H9 (cell line): ENCODE data around the gene SEMA3A. TPM values are rescaled to one million over a fixed set of nuclear protein-coding genes. Genes with fewer than 3 reads are reported as not detected.

Experiments used
- DNase-seq: peaks from one replicate; pipeline ENCODE4 v3.0.0-alpha.2; 2017
- H2AFZ ChIP-seq: one replicate; pipeline ENCODE4 v1.6.1; 2013; ENCODE audit warnings: mild to moderate bottlenecking, low read length, control low read depth, moderate library complexity
- H2AK5ac ChIP-seq: 2 replicates; pipeline ENCODE4 v1.6.1; 2013; ENCODE audit warnings: low read length, control low read depth, mixed read lengths; ENCODE audit not compliant: insufficient read length
- H2BK120ac ChIP-seq: one replicate; pipeline ENCODE4 v1.6.1; 2013; ENCODE audit warnings: low read depth, mild to moderate bottlenecking, low read length, control low read depth, inconsistent platforms; ENCODE audit not compliant: poor library complexity, severe bottlenecking
- H2BK12ac ChIP-seq: 2 replicates; pipeline ENCODE4 v1.6.1; 2013; ENCODE audit warnings: low read length, control low read depth, mixed read lengths, low read depth; ENCODE audit not compliant: insufficient read length
- H2BK15ac ChIP-seq: 2 replicates; pipeline ENCODE4 v1.6.1; 2013; ENCODE audit warnings: low read depth, low read length, control low read depth
- H2BK20ac ChIP-seq: one replicate; pipeline ENCODE4 v1.6.1; 2013; ENCODE audit warnings: low read depth, mild to moderate bottlenecking, low read length, control low read depth, inconsistent platforms; ENCODE audit not compliant: poor library complexity, severe bottlenecking
- H2BK5ac ChIP-seq: 2 replicates; pipeline ENCODE4 v1.6.1; 2013; ENCODE audit warnings: low read length, control low read depth, mixed read lengths; ENCODE audit not compliant: insufficient read length
- H3K14ac ChIP-seq: 2 replicates; pipeline ENCODE4 v1.6.1; 2013; ENCODE audit warnings: low read length, control low read depth; ENCODE audit not compliant: insufficient read depth
- H3K18ac ChIP-seq: 2 replicates; pipeline ENCODE4 v1.6.1; 2013; ENCODE audit warnings: low read depth, mild to moderate bottlenecking, mixed read lengths, low read length, control low read depth; ENCODE audit not compliant: insufficient read length
- H3K23ac ChIP-seq: 2 replicates; pipeline ENCODE4 v1.6.1; 2013; ENCODE audit warnings: low read length, control low read depth, mixed read lengths, low read depth; ENCODE audit not compliant: insufficient read length
- H3K23me2 ChIP-seq: 2 replicates; pipeline ENCODE4 v1.6.1; 2013; ENCODE audit warnings: low read depth, mild to moderate bottlenecking, mixed read lengths, low read length, control low read depth; ENCODE audit not compliant: insufficient read length, poor library complexity, severe bottlenecking
- H3K27ac ChIP-seq: 2 replicates; pipeline ENCODE4 v1.5.1; 2013; ENCODE audit warnings: low read length, control low read depth, mixed read lengths, low read depth; ENCODE audit not compliant: insufficient read length
- H3K27me3 ChIP-seq: 2 replicates; pipeline ENCODE4 v1.6.1; 2013; ENCODE audit warnings: low read length, control low read depth, inconsistent platforms; ENCODE audit not compliant: insufficient read depth
- H3K4ac ChIP-seq: 2 replicates; pipeline ENCODE4 v1.6.1; 2013; ENCODE audit warnings: low read depth, mild to moderate bottlenecking, control low read depth, inconsistent platforms, low read length, moderate library complexity
- H3K4me1 ChIP-seq: 2 replicates; pipeline ENCODE4 v1.6.1; 2013; ENCODE audit warnings: low read length, control low read depth, inconsistent platforms; ENCODE audit not compliant: insufficient read depth
- H3K4me2 ChIP-seq: 2 replicates; pipeline ENCODE4 v1.6.1; 2013; ENCODE audit warnings: low read length, control low read depth, mixed read lengths; ENCODE audit not compliant: insufficient read length, insufficient read depth
- H3K56ac ChIP-seq: 2 replicates; pipeline ENCODE4 v1.6.1; 2013; ENCODE audit warnings: low read depth, mild to moderate bottlenecking, mixed read lengths, low read length, control low read depth; ENCODE audit not compliant: insufficient read length
- H3K79me1 ChIP-seq: 2 replicates; pipeline ENCODE4 v1.6.1; 2013; ENCODE audit warnings: low read depth, mild to moderate bottlenecking, moderate library complexity, low read length, control low read depth, inconsistent platforms; ENCODE audit not compliant: insufficient read depth, poor library complexity, severe bottlenecking
- H3K79me2 ChIP-seq: 2 replicates; pipeline ENCODE4 v1.6.1; 2013; ENCODE audit warnings: low read length, control low read depth, inconsistent platforms; ENCODE audit not compliant: insufficient read depth
- H3K9ac ChIP-seq: 2 replicates; pipeline ENCODE4 v1.6.1; 2013; ENCODE audit warnings: low read length, control low read depth, mixed read lengths; ENCODE audit not compliant: insufficient read length; ENCODE audit errors: extremely low read depth
- H3K9me3 ChIP-seq: one replicate; pipeline ENCODE4 v1.6.1; 2013; ENCODE audit warnings: low read depth, low read length, inconsistent platforms; ENCODE audit not compliant: control insufficient read depth
- H3T11ph ChIP-seq: one replicate; pipeline ENCODE4 v1.6.1; 2013; ENCODE audit warnings: mild to moderate bottlenecking, low read length, control low read depth, inconsistent platforms
- H4K20me1 ChIP-seq: one replicate; pipeline ENCODE4 v1.6.1; 2013; ENCODE audit not compliant: control insufficient read depth, insufficient read length, insufficient read depth
- H4K5ac ChIP-seq: 2 replicates; pipeline ENCODE4 v1.6.1; 2013; ENCODE audit warnings: low read depth, mild to moderate bottlenecking, mixed read lengths, low read length, control low read depth; ENCODE audit not compliant: insufficient read length
- H4K8ac ChIP-seq: replicated peaks from 2 replicates; pipeline ENCODE4 v1.6.1; 2013; ENCODE audit warnings: low read length, control low read depth, mixed read lengths, low read depth; ENCODE audit not compliant: insufficient read length
- H4K91ac ChIP-seq: 2 replicates; pipeline ENCODE4 v1.6.1; 2013; ENCODE audit warnings: low read depth, mild to moderate bottlenecking, moderate library complexity, mixed read lengths, low read length, control low read depth; ENCODE audit not compliant: insufficient read length
- H3K27ac Mint-ChIP-seq, 3 experiments: 2 replicates in 2 of 3; 3 replicates in 1 of 3; pipeline ENCODE4 v1.8.0; 2020 to 2021; ENCODE audit warnings: mixed read lengths in 3 of 3, mild to moderate bottlenecking in 1 of 3, moderate library complexity in 1 of 3
- H3K27me3 Mint-ChIP-seq: 2 replicates; pipeline ENCODE4 v1.8.0; 2021; ENCODE audit warnings: low read depth, mild to moderate bottlenecking, moderate library complexity, mixed read lengths
- H3K36me3 Mint-ChIP-seq, 3 experiments: 2 replicates in 2 of 3; 3 replicates in 1 of 3; pipeline ENCODE4 v1.8.0; 2020 to 2021; ENCODE audit warnings: low read depth in 3 of 3, mixed read lengths in 3 of 3; ENCODE audit not compliant: insufficient read depth in 1 of 3
- H3K4me1 Mint-ChIP-seq, 2 experiments: 2 replicates each; pipeline ENCODE4 v1.8.0; 2020; ENCODE audit warnings: mixed read lengths in 2 of 2
- H3K4me3 Mint-ChIP-seq, 2 experiments: 2 replicates in 1 of 2; 3 replicates in 1 of 2; pipeline ENCODE4 v1.8.0; 2020 to 2021; ENCODE audit warnings: mild to moderate bottlenecking in 2 of 2, mixed read lengths in 2 of 2, moderate library complexity in 1 of 2
- H3K9me3 Mint-ChIP-seq, 2 experiments: 2 replicates in 1 of 2; 3 replicates in 1 of 2; pipeline ENCODE4 v1.8.0; 2020; ENCODE audit warnings: mild to moderate bottlenecking in 2 of 2, mixed read lengths in 2 of 2, moderate library complexity in 1 of 2
- CTCF ChIP-seq: fragments of 200-600 bp; sonication (generic); conservative IDR thresholded peaks from 3 replicates; pipeline ENCODE4 v1.8.0; 2021; ENCODE audit warnings: antibody characterized with exemption, mild to moderate bottlenecking
- WGBS: extraction: QIAGEN DNeasy Blood & Tissue Kit; methylation state at CpG from one replicate; pipeline ENCODE4 v1.1.7; 2013; ENCODE audit warnings: missing lambda C conversion rate, low lambda C conversion rate, mixed read lengths; ENCODE audit not compliant: insufficient read length; ENCODE audit errors: extremely low coverage; 5-methylcytosine and 5-hydroxymethylcytosine counted together
- total RNA-seq: library from RNA; stranded (reverse); gene quantifications from 2 replicates; pipeline ENCODE4 v1.2.1, GENCODE V29; 2021

Gene SEMA3A
- total RNA-seq, 1 experiment from 2014 or later: 60.0 TPM

GRCh38 chr7:84237533-84238173, 43.1 kb upstream of the SEMA3A start:
- Mint-ChIP-seq H3K9me3 (peaks cover 20% of the 10 kb centered on the region in 2 experiments), H3K4me1 (peaks cover under 1 to 1% of the 10 kb centered on the region in 2 experiments; a peak in 3 of 4 replicates), H3K27ac (no peak overlapping the region), H3K4me3 (no peak overlapping the region), H3K27me3 (no peaks in the 10 kb centered on the region), H3K36me3 (peaks cover 15 to 23% (median 22%) of the 10 kb centered on the region in 3 experiments; a peak in 6 of 7 replicates)
- Histone ChIP-seq H3K23ac (no peak overlapping the region), H2BK20ac (no peak overlapping the region), H3K56ac (no peak overlapping the region), H2AK5ac (no peak overlapping the region), H3K9me3 (no peaks in the 10 kb centered on the region), H4K5ac (no peak overlapping the region), H3K79me2 (no peaks in the 10 kb centered on the region), H3K9ac (no peak overlapping the region), H3K23me2 (no peaks in the 10 kb centered on the region), H2AFZ (no peak overlapping the region), H2BK120ac (no peak overlapping the region), H2BK15ac (no peak overlapping the region), H4K20me1 (no peaks in the 10 kb centered on the region), H3K18ac (no peak overlapping the region), H2BK5ac (no peak overlapping the region), H3K4ac (no peak overlapping the region), H3K4me1 (no peaks in the 10 kb centered on the region), H2BK12ac (no peak overlapping the region), H3K14ac (no peak overlapping the region), H4K8ac (no peak overlapping the region), H3K27ac (no peak overlapping the region), H3K79me1 (no peaks in the 10 kb centered on the region), H3K27me3 (no peaks in the 10 kb centered on the region), H4K91ac (no peak overlapping the region), H3K4me2 (no peak overlapping the region), H3T11ph (no peak overlapping the region)
- no peak for TF ChIP-seq CTCF
- WGBS: no CpG with 5 or more reads among the region's 1 CpG
- no peak for DNase-seq
